Neural cell (in vitro differentiated cells): ENCODE data around the gene FBXL17. TPM values are rescaled to one million over a fixed set of nuclear protein-coding genes. Genes with fewer than 3 reads are reported as not detected.

Source experiments
- H2AFZ ChIP-seq: fragments of 200-600, 300-800 bp; sonication (generic), shearing (Covaris generic); 2 replicates; pipeline ENCODE4 v1.6.0; 2014; ENCODE audit warnings: low read depth, mild to moderate bottlenecking, antibody characterized with exemption, low read length, moderate library complexity
- H3F3A ChIP-seq: fragments of 200-600 bp; shearing (Covaris generic); 2 replicates; pipeline ENCODE4 v1.6.1; 2016; ENCODE audit warnings: mild to moderate bottlenecking, moderate library complexity, mixed read lengths, antibody characterized with exemption, low read length; ENCODE audit not compliant: insufficient read depth, poor library complexity, severe bottlenecking
- H3K27ac ChIP-seq: fragments of 200-600, 300-800 bp; sonication (generic), shearing (Covaris generic); 2 replicates; pipeline ENCODE4 v1.5.1; 2014; ENCODE audit warnings: mild to moderate bottlenecking, low read length, moderate library complexity
- H3K27me3 ChIP-seq: fragments of 300-800, 200-600 bp; sonication (generic), shearing (Covaris generic); 2 replicates; pipeline ENCODE4 v1.6.0; 2014; ENCODE audit warnings: mild to moderate bottlenecking, low read depth, low read length, moderate library complexity; ENCODE audit not compliant: insufficient read depth
- H3K36me3 ChIP-seq: fragments of 300-800, 200-600 bp; sonication (generic), shearing (Covaris generic); 2 replicates; pipeline ENCODE4 v1.5.1; 2014; ENCODE audit warnings: mild to moderate bottlenecking, antibody characterized with exemption, low read length, moderate library complexity; ENCODE audit not compliant: insufficient read depth
- H3K4me2 ChIP-seq: fragments of 300-800, 200-600 bp; sonication (generic), shearing (Covaris generic); 2 replicates; pipeline ENCODE4 v1.6.0; 2014; ENCODE audit warnings: mild to moderate bottlenecking, low read length
- H3K4me3 ChIP-seq: fragments of 300-800, 200-600 bp; sonication (generic), shearing (Covaris generic); 2 replicates; pipeline ENCODE4 v1.5.1; 2014; ENCODE audit warnings: mild to moderate bottlenecking, low read length, moderate library complexity
- H3K79me2 ChIP-seq: fragments of 200-600 bp; shearing (Covaris generic); replicated peaks from 2 replicates; pipeline ENCODE4 v1.6.0; 2014; ENCODE audit warnings: mild to moderate bottlenecking, low read length, moderate library complexity; ENCODE audit not compliant: insufficient read depth
- H3K9ac ChIP-seq: fragments of 300-800, 200-600 bp; sonication (generic), shearing (Covaris generic); 2 replicates; pipeline ENCODE4 v1.6.1; 2016; ENCODE audit warnings: mild to moderate bottlenecking, low read length, mixed read lengths
- H3K9me2 ChIP-seq: fragments of 200-600 bp; shearing (Covaris generic); 2 replicates; pipeline ENCODE4 v1.6.1; 2016; ENCODE audit warnings: mild to moderate bottlenecking, low read length, mixed read lengths; ENCODE audit not compliant: insufficient read depth
- H3K9me3 ChIP-seq: fragments of 200-600, 300-800 bp; sonication (generic), shearing (Covaris generic); 2 replicates; pipeline ENCODE4 v1.6.1; 2016; ENCODE audit warnings: mild to moderate bottlenecking, mixed run types, low read length, moderate library complexity, mixed read lengths
- H4K20me1 ChIP-seq: fragments of 200-600 bp; shearing (Covaris generic); 2 replicates; pipeline ENCODE4 v1.6.1; 2016; ENCODE audit warnings: mild to moderate bottlenecking, mixed run types; ENCODE audit not compliant: insufficient read depth
- CTCF ChIP-seq: fragments of 450-650 bp; IDR thresholded peaks from 2 replicates; pipeline ENCODE4 v1.5.1; 2014; ENCODE audit warnings: antibody characterized with exemption, mild to moderate bottlenecking, moderate library complexity; ENCODE audit not compliant: poor library complexity, severe bottlenecking
- EP300 ChIP-seq: fragments of 450-650 bp; conservative IDR thresholded peaks from 2 replicates; pipeline ENCODE4 v1.6.1; 2014; ENCODE audit warnings: antibody characterized with exemption, mild to moderate bottlenecking, moderate library complexity; ENCODE audit not compliant: poor library complexity, severe bottlenecking
- EZH2 ChIP-seq: fragments of 200-600, 300-800 bp; shearing (Covaris generic), sonication (generic); IDR thresholded peaks from 2 replicates; pipeline ENCODE4 v1.6.1; 2014; ENCODE audit warnings: antibody characterized with exemption, low read length, borderline replicate concordance, mild to moderate bottlenecking; ENCODE audit not compliant: insufficient read depth, poor library complexity, severe bottlenecking
- MXI1 ChIP-seq: fragments of 450-650 bp; conservative IDR thresholded peaks from 2 replicates; pipeline ENCODE4 v1.6.1; 2014; ENCODE audit warnings: antibody characterized with exemption, mild to moderate bottlenecking; ENCODE audit not compliant: poor library complexity, severe bottlenecking
- POLR2AphosphoS5 ChIP-seq: IDR thresholded peaks from 2 replicates; pipeline ENCODE4 v1.6.1; 2012
- RAD21 ChIP-seq: fragments of 450-650 bp; conservative IDR thresholded peaks from 2 replicates; pipeline ENCODE4 v1.6.1; 2014; ENCODE audit warnings: antibody characterized with exemption, mild to moderate bottlenecking, moderate library complexity
- REST ChIP-seq: IDR thresholded peaks from 2 replicates; pipeline ENCODE4 v1.6.1; 2012; ENCODE audit warnings: borderline replicate concordance
- SMC3 ChIP-seq: fragments of 450-650 bp; conservative IDR thresholded peaks from 2 replicates; pipeline ENCODE4 v1.6.1; 2014; ENCODE audit warnings: antibody characterized with exemption, mild to moderate bottlenecking, moderate library complexity; ENCODE audit not compliant: poor library complexity
- TAF1 ChIP-seq: IDR thresholded peaks from 2 replicates; pipeline ENCODE4 v1.6.1; 2012; ENCODE audit warnings: low read depth
- polyA plus RNA-seq: library from polyadenylated mRNA; depleted of rRNA; stranded (reverse); fragments of >200 nt; gene quantifications from 2 replicates; pipeline ENCODE4 v1.2.3, GENCODE V29; 2014

Gene FBXL17
- polyA plus RNA-seq, 1 donor from 2014 or later: 19.6 TPM

GRCh38 chr5:107858324-107858723, 523.6 kb downstream of the FBXL17 start:
- TF ChIP-seq CTCF: no peak
- no peak for TF ChIP-seq TAF1
- no peak for TF ChIP-seq SMC3
- TF ChIP-seq EZH2: no peak
- TF ChIP-seq POLR2AphosphoS5: no peak
- TF ChIP-seq EP300: no peak
- TF ChIP-seq MXI1: no peak
- no peak for TF ChIP-seq REST
- no peak for TF ChIP-seq RAD21
- Histone ChIP-seq H3K27ac (no peak overlapping the region), H3K27me3 (no peaks in the 10 kb centered on the region), H3K36me3 (no peaks in the 10 kb centered on the region), H3F3A (no peaks in the 10 kb centered on the region), H3K9ac (no peak overlapping the region), H3K9me2 (no peaks in the 10 kb centered on the region), H3K4me2 (no peak overlapping the region), H3K4me3 (no peak overlapping the region), H3K9me3 (no peaks in the 10 kb centered on the region), H3K79me2 (no peaks in the 10 kb centered on the region), H4K20me1 (no peaks in the 10 kb centered on the region), H2AFZ (no peak overlapping the region)

- TF ChIP-seq TAF1 (no peak), REST (no peak), EZH2 (no peak), RAD21 (no peak), POLR2AphosphoS5 (no peak), SMC3 (no peak), MXI1 (no peak), EP300 (no peak), CTCF (no peak)
- Histone ChIP-seq H4K20me1 (no peaks in the 10 kb centered on the region), H3K36me3 (no peaks in the 10 kb centered on the region), H3K27ac (no peak overlapping the region), H3K79me2 (no peaks in the 10 kb centered on the region), H3K9me2 (no peaks in the 10 kb centered on the region), H3K27me3 (no peaks in the 10 kb centered on the region), H3K4me3 (no peak overlapping the region), H2AFZ (no peak overlapping the region), H3K9ac (no peak overlapping the region), H3F3A (no peaks in the 10 kb centered on the region), H3K4me2 (no peak overlapping the region), H3K9me3 (no peaks in the 10 kb centered on the region)
These were observed 524.1 kb downstream of the FBXL17 start for GRCh38 chr5:107857785-107858184.
